Gastroesophageal sphincter (tissue), 3 donors: ENCODE measurements around the gene TERF2IP.

Experiments used
- CTCF ChIP-seq, 4 experiments: fragments of 200-600 bp in 2 of 4; fragments of 450-650 bp in 2 of 4; sonication (generic) in 1 of 4; IDR thresholded peaks; one replicate each; pipeline ENCODE4 v1.5.1; 2017 to 2019; ENCODE audit warnings: antibody characterized with exemption in 4 of 4, mild to moderate bottlenecking in 2 of 4, moderate library complexity in 2 of 4
- EP300 ChIP-seq: sonication (generic); formaldehyde crosslinking; IDR thresholded peaks from one replicate; pipeline ENCODE4 v1.6.1; 2017; ENCODE audit warnings: antibody characterized with exemption, mild to moderate bottlenecking
- POLR2A ChIP-seq, 2 donors: fragments of 450-650 bp; IDR thresholded peaks; one replicate each; pipeline ENCODE4 v1.6.1; 2017; ENCODE audit warnings: antibody characterized with exemption in 2 of 2, mild to moderate bottlenecking in 2 of 2, moderate library complexity in 1 of 2
- POLR2AphosphoS5 ChIP-seq: sonication (generic); formaldehyde crosslinking; IDR thresholded peaks from one replicate; pipeline ENCODE4 v1.6.1; 2017; ENCODE audit warnings: antibody characterized with exemption

- no peak for TF ChIP-seq CTCF (IDR thresholded peaks at IDR 0.05)
- no peak for TF ChIP-seq POLR2A (IDR thresholded peaks at IDR 0.05)
- TF ChIP-seq POLR2AphosphoS5, result no peak
- peak; percentile 5 for TF ChIP-seq EP300
These were observed 471 bp upstream of the TERF2IP start for GRCh38 chr16:75647112-75647491.
